Activated CD8-positive, alpha-beta T cell treated with anti-CD3 and anti-CD28 coated beads for 36 hours (primary cell): ENCODE measurements around the gene OBI1. TPM values are rescaled to one million over a fixed set of nuclear protein-coding genes. Genes with fewer than 3 reads are reported as not detected.
A peak's percentile ranks its signal among the peaks of the same experiment; 100 is the strongest.

Experiments used
- ATAC-seq: fragments of 200-7000 bp; cut with Tn5 transposase; one replicate; pipeline ENCODE4 v1.10.0; 2021; ENCODE audit warnings: mild to moderate bottlenecking, moderate library complexity
- CTCF ChIA-PET: fragments of 350-600 bp; sonication (Branson Sonifier 250); formaldehyde crosslinking; loops from one replicate; lab custom pipeline; 2021; ENCODE audit warnings: antibody characterized with exemption; lab: Charles Lee
- POLR2A ChIA-PET: fragments of 350-600 bp; sonication (Branson Sonifier 250); formaldehyde crosslinking; loops from one replicate; lab custom pipeline; 2021; ENCODE audit warnings: antibody characterized with exemption; lab: Charles Lee
- DNase-seq: peaks from one replicate; pipeline ENCODE4 v3.0.0-alpha.2; 2020
- H3K27ac Mint-ChIP-seq: one replicate; pipeline ENCODE4 v1.8.0; 2021; ENCODE audit warnings: mild to moderate bottlenecking, mixed read lengths
- H3K27me3 Mint-ChIP-seq: one replicate; pipeline ENCODE4 v1.8.0; 2021; ENCODE audit warnings: mixed read lengths
- H3K36me3 Mint-ChIP-seq: one replicate; pipeline ENCODE4 v1.8.0; 2021; ENCODE audit warnings: low read depth, mixed read lengths
- H3K4me1 Mint-ChIP-seq: one replicate; pipeline ENCODE4 v1.8.0; 2021; ENCODE audit warnings: low read depth, mixed read lengths
- H3K4me3 Mint-ChIP-seq: one replicate; pipeline ENCODE4 v1.8.0; 2021; ENCODE audit warnings: mild to moderate bottlenecking, moderate library complexity, mixed read lengths
- H3K9me3 Mint-ChIP-seq: one replicate; pipeline ENCODE4 v1.8.0; 2021; ENCODE audit warnings: mixed read lengths
- CTCF ChIP-seq: fragments of 200-600 bp; IDR thresholded peaks from one replicate; pipeline ENCODE4 v1.8.0; 2022; ENCODE audit warnings: antibody characterized with exemption, mild to moderate bottlenecking
- intact Hi-C: fragments of 100-400 bp; cut with micrococcal nuclease; formaldehyde crosslinking; loops from one replicate; pipeline ENCODE4 v1.10.0; 2022
- total RNA-seq, 2 experiments: library from RNA; stranded (reverse); gene quantifications; one replicate each; pipeline ENCODE4 v1.2.3, GENCODE V29; 2021

Gene OBI1
- total RNA-seq, 2 experiments from 2014 or later, result 17.5 to 19.1 TPM

- TF ChIP-seq CTCF, result no peak
- Mint-ChIP-seq H3K27ac (no peak overlapping the region), H3K9me3 (no peaks in the 10 kb centered on the region), H3K4me1 (peaks cover 16% of the 10 kb centered on the region), H3K36me3 (no peaks in the 10 kb centered on the region), H3K4me3 (peak overlapping the region; percentile 56), H3K27me3 (peaks cover 69% of the 10 kb centered on the region)
- ATAC-seq (no peak), DNase-seq (no peak)
- POLR2A ChIA-PET, result no interaction called here
- intact Hi-C loops, result loop anchor here (2.0 kb wide), 1 partner anchor 14 kb away; no protein-coding TSS in a partner anchor
- CTCF ChIA-PET, result interaction anchor here (0.7 kb wide), 1 partner anchor 22 kb away, joined by 4 read pairs; no protein-coding TSS in a partner anchor
These were observed 50.1 kb downstream of the OBI1 start for GRCh38 chr13:78608688-78609463.

- H3K36me3 Mint-ChIP-seq, result no peaks in the 10 kb centered on the region
- POLR2A ChIA-PET, result interaction anchor here (0.6 to 1.2 kb wide), 2 partner anchors 50 to 201 kb away, joined by 3 read pairs; no protein-coding TSS in a partner anchor
- ATAC-seq (no peak), DNase-seq (no peak)
- peaks cover 18% of the 10 kb centered on the region for H3K4me1 Mint-ChIP-seq
- H3K27me3 Mint-ChIP-seq, result peaks cover 75% of the 10 kb centered on the region
- no peak for TF ChIP-seq CTCF
- H3K9me3 Mint-ChIP-seq, result no peaks in the 10 kb centered on the region
- intact Hi-C loops, result loop anchor here (2.0 kb wide), 1 partner anchor 13 kb away; no protein-coding TSS in a partner anchor
- H3K27ac Mint-ChIP-seq, result no peak overlapping the region
- peak overlapping the region; percentile 29 for H3K4me3 Mint-ChIP-seq
- CTCF ChIA-PET, result interaction anchor here (1.6 kb wide), 1 partner anchor 8 kb away, joined by 5 read pairs; no protein-coding TSS in a partner anchor
These were observed 50.7 kb downstream of the OBI1 start for GRCh38 chr13:78608252-78608687.

GRCh38 chr13:78607409-78608251 lies 51.3 kb downstream of the OBI1 start:
- H3K9me3 Mint-ChIP-seq, result no peaks in the 10 kb centered on the region
- no peak for DNase-seq
- no peak for ATAC-seq
- H3K4me3 Mint-ChIP-seq, result no peak overlapping the region
- H3K27me3 Mint-ChIP-seq, result peaks cover 77% of the 10 kb centered on the region
- ChIA-PET POLR2A (interaction anchor here (0.6 to 1.2 kb wide), 2 partner anchors 51 to 202 kb away, joined by 3 read pairs; no protein-coding TSS in a partner anchor), CTCF (interaction anchor here (1.6 kb wide), 1 partner anchor 9 kb away, joined by 5 read pairs; no protein-coding TSS in a partner anchor)
- H3K4me1 Mint-ChIP-seq, result peaks cover 20% of the 10 kb centered on the region
- H3K27ac Mint-ChIP-seq, result no peak overlapping the region
- intact Hi-C loops, result loop anchor here (2.0 kb wide), 1 partner anchor 13 kb away; no protein-coding TSS in a partner anchor
- TF ChIP-seq CTCF, result no peak
- H3K36me3 Mint-ChIP-seq, result no peaks in the 10 kb centered on the region

- CTCF ChIA-PET, result interaction anchor here (1.6 kb wide), 1 partner anchor 10 kb away, joined by 5 read pairs; no protein-coding TSS in a partner anchor
- peaks cover 25% of the 10 kb centered on the region for H3K4me1 Mint-ChIP-seq
- H3K27me3 Mint-ChIP-seq, result peaks cover 82% of the 10 kb centered on the region
- H3K9me3 Mint-ChIP-seq, result no peaks in the 10 kb centered on the region
- no peak for TF ChIP-seq CTCF
- POLR2A ChIA-PET, result interaction anchor here (1.0 kb wide), 1 partner anchor 10 kb away, joined by 3 read pairs; no protein-coding TSS in a partner anchor
- no peak for ATAC-seq
- H3K36me3 Mint-ChIP-seq, result no peaks in the 10 kb centered on the region
- intact Hi-C loops, result no loop called here
- H3K4me3 Mint-ChIP-seq, result no peak overlapping the region
- no peak for DNase-seq
- no peak overlapping the region for H3K27ac Mint-ChIP-seq
These were observed 52.2 kb downstream of the OBI1 start for GRCh38 chr13:78606471-78607408.
